ENCODE measurements around the gene GPR15LG. TPM values are rescaled to one million over a fixed set of nuclear protein-coding genes. Genes with fewer than 3 reads are reported as not detected.
A peak's percentile ranks its signal among the peaks of the same experiment; 100 is the strongest.

Gene GPR15LG
- total RNA-seq, 5 donors from 2014 or later (not counting 1 experiment from before 2014, with no cell fraction given), result not detected

GRCh38 chr10:84198206-84198915 is 24.8 kb downstream of the GPR15LG start:
- H3K36me3 ChIP-seq (ENCODE audit: control insufficient read depth in 2 of 2, extremely low read depth in 1 of 2, insufficient read depth in 1 of 2, low read length in 1 of 2), result no peaks in the 10 kb centered on the region
- H3K4me1 Mint-ChIP-seq, result peaks cover 0 to 10% (median 10%) of the 10 kb centered on the region in 3 donors
- 78% methylated on average over 5 of the region's 7 CpGs for WGBS (ENCODE audit: insufficient coverage)
- peaks cover 4 to 45% of the 10 kb centered on the region in 2 experiments for H3K27me3 ChIP-seq (replicated peaks in 1 of 2; ENCODE audit: control insufficient read depth in 2 of 2, extremely low read depth in 1 of 2, insufficient read depth in 2 of 2, low read length in 1 of 2)
- no peaks in the 10 kb centered on the region for H3K9me3 ChIP-seq
- no peak overlapping the region for H3K27ac Mint-ChIP-seq
- no peak overlapping the region for H3K27ac ChIP-seq (ENCODE audit: low read length)
- ChIA-PET POLR2A (no interaction called here), CTCF (interaction anchor here (0.7 to 0.9 kb wide), 2 partner anchors 50 kb away, joined by 3 to 4 read pairs; no protein-coding TSS in a partner anchor)
- ATAC-seq (replicated peaks in 1 of 4) (no peak), DNase-seq (no peak)
- no peaks in the 10 kb centered on the region for H3K36me3 Mint-ChIP-seq
- H3K27me3 Mint-ChIP-seq, result peaks cover 22 to 38% of the 10 kb centered on the region in 2 donors
- peaks cover 0 to 19% of the 10 kb centered on the region in 2 experiments for H3K4me1 ChIP-seq (ENCODE audit: control insufficient read depth in 1 of 2, extremely low read depth in 1 of 2, insufficient read depth in 2 of 2, low read length in 2 of 2)
- no peak overlapping the region for H3K4me3 ChIP-seq (ENCODE audit: control insufficient read depth in 1 of 2, extremely low read depth in 1 of 2, low read length in 1 of 2)
- no peaks in the 10 kb centered on the region for H3K9me3 Mint-ChIP-seq
- no peak overlapping the region for H3K4me3 Mint-ChIP-seq

GRCh38 chr10:84200537-84201243 is 27.1 kb downstream of the GPR15LG start:
- no peak overlapping the region for H3K27ac Mint-ChIP-seq
- WGBS (ENCODE audit: insufficient coverage), result 77% methylated on average over 6 of the region's 11 CpGs
- ATAC-seq (replicated peaks in 1 of 4), result no peak
- peaks cover 19 to 26% of the 10 kb centered on the region in 2 donors for H3K27me3 Mint-ChIP-seq
- H3K4me1 Mint-ChIP-seq, result peaks cover 0 to 1% (median under 1%) of the 10 kb centered on the region in 3 donors
- H3K27me3 ChIP-seq (replicated peaks in 1 of 2; ENCODE audit: control insufficient read depth in 2 of 2, extremely low read depth in 1 of 2, insufficient read depth in 2 of 2, low read length in 1 of 2), result peaks cover 4 to 33% of the 10 kb centered on the region in 2 experiments
- POLR2A ChIA-PET, result no interaction called here
- H3K9me3 ChIP-seq, result no peaks in the 10 kb centered on the region
- no peaks in the 10 kb centered on the region for H3K36me3 ChIP-seq (ENCODE audit: control insufficient read depth in 2 of 2, extremely low read depth in 1 of 2, insufficient read depth in 1 of 2, low read length in 1 of 2)
- H3K9me3 Mint-ChIP-seq, result no peaks in the 10 kb centered on the region
- H3K4me3 Mint-ChIP-seq, result no peak overlapping the region
- no peaks in the 10 kb centered on the region for H3K4me1 ChIP-seq (ENCODE audit: control insufficient read depth in 1 of 2, extremely low read depth in 1 of 2, insufficient read depth in 2 of 2, low read length in 2 of 2)
- DNase-seq, result no peak
- no peak overlapping the region for H3K27ac ChIP-seq (ENCODE audit: low read length)
- no peaks in the 10 kb centered on the region for H3K36me3 Mint-ChIP-seq
- CTCF ChIA-PET, result interaction anchor here in 1 of 2 donors (0.6 kb wide), 1 partner anchor 26 kb away, joined by 5 read pairs; no protein-coding TSS in a partner anchor
- no peak overlapping the region for H3K4me3 ChIP-seq (ENCODE audit: control insufficient read depth in 1 of 2, extremely low read depth in 1 of 2, low read length in 1 of 2)

- Histone ChIP-seq H3K4me1 (ENCODE audit: control insufficient read depth in 1 of 2, extremely low read depth in 1 of 2, insufficient read depth in 2 of 2, low read length in 2 of 2) (no peaks in the 10 kb centered on the region), H3K27ac (ENCODE audit: low read length) (no peak overlapping the region), H3K9me3 (no peaks in the 10 kb centered on the region), H3K36me3 (ENCODE audit: control insufficient read depth in 2 of 2, extremely low read depth in 1 of 2, insufficient read depth in 1 of 2, low read length in 1 of 2) (no peaks in the 10 kb centered on the region), H3K27me3 (replicated peaks in 1 of 2; ENCODE audit: control insufficient read depth in 2 of 2, extremely low read depth in 1 of 2, insufficient read depth in 2 of 2, low read length in 1 of 2) (peaks cover 0 to 31% of the 10 kb centered on the region in 2 experiments), H3K4me3 (ENCODE audit: control insufficient read depth in 1 of 2, extremely low read depth in 1 of 2, low read length in 1 of 2) (no peak overlapping the region)
- H3K4me3 Mint-ChIP-seq, result no peak overlapping the region
- peaks cover 15 to 20% of the 10 kb centered on the region in 2 donors for H3K27me3 Mint-ChIP-seq
- H3K36me3 Mint-ChIP-seq, result no peaks in the 10 kb centered on the region
- no peaks in the 10 kb centered on the region for H3K4me1 Mint-ChIP-seq
- ATAC-seq (replicated peaks in 1 of 4) (no peak), DNase-seq (no peak)
- WGBS (ENCODE audit: insufficient coverage), result 50% methylated on average over 2 of the region's 6 CpGs
- H3K9me3 Mint-ChIP-seq, result no peaks in the 10 kb centered on the region
- no peak overlapping the region for H3K27ac Mint-ChIP-seq
- ChIA-PET POLR2A (no interaction called here), CTCF (no interaction called here)
These were observed 27.6 kb downstream of the GPR15LG start for GRCh38 chr10:84201244-84201606.

GRCh38 chr10:84201682-84202081 is 28.1 kb downstream of the GPR15LG start:
- POLR2A ChIA-PET, result no interaction called here
- Mint-ChIP-seq H3K27me3 (peaks cover 10 to 21% of the 10 kb centered on the region in 2 donors), H3K27ac (no peak overlapping the region), H3K36me3 (no peaks in the 10 kb centered on the region), H3K4me3 (no peak overlapping the region), H3K9me3 (no peaks in the 10 kb centered on the region), H3K4me1 (no peaks in the 10 kb centered on the region)
- Histone ChIP-seq H3K36me3 (ENCODE audit: control insufficient read depth in 2 of 2, extremely low read depth in 1 of 2, insufficient read depth in 1 of 2, low read length in 1 of 2) (no peaks in the 10 kb centered on the region), H3K9me3 (no peaks in the 10 kb centered on the region), H3K4me1 (ENCODE audit: control insufficient read depth in 1 of 2, extremely low read depth in 1 of 2, insufficient read depth in 2 of 2, low read length in 2 of 2) (no peaks in the 10 kb centered on the region), H3K4me3 (ENCODE audit: control insufficient read depth in 1 of 2, extremely low read depth in 1 of 2, low read length in 1 of 2) (no peak overlapping the region), H3K27ac (ENCODE audit: low read length) (no peak overlapping the region), H3K27me3 (replicated peaks in 1 of 2; ENCODE audit: control insufficient read depth in 2 of 2, extremely low read depth in 1 of 2, insufficient read depth in 2 of 2, low read length in 1 of 2) (peaks cover 0 to 29% of the 10 kb centered on the region in 2 experiments)
- CTCF ChIA-PET, result no interaction called here
- no peak for ATAC-seq (replicated peaks in 1 of 4)
- DNase-seq, result no peak
- 94% methylated on average over 3 of the region's 11 CpGs for WGBS (ENCODE audit: insufficient coverage)

- Histone ChIP-seq H3K9me3 (no peaks in the 10 kb centered on the region), H3K36me3 (ENCODE audit: control insufficient read depth in 2 of 2, extremely low read depth in 1 of 2, insufficient read depth in 1 of 2, low read length in 1 of 2) (no peaks in the 10 kb centered on the region), H3K27ac (ENCODE audit: low read length) (no peak overlapping the region), H3K4me1 (ENCODE audit: control insufficient read depth in 1 of 2, extremely low read depth in 1 of 2, insufficient read depth in 2 of 2, low read length in 2 of 2) (no peaks in the 10 kb centered on the region), H3K4me3 (ENCODE audit: control insufficient read depth in 1 of 2, extremely low read depth in 1 of 2, low read length in 1 of 2) (no peak overlapping the region), H3K27me3 (replicated peaks in 1 of 2; ENCODE audit: control insufficient read depth in 2 of 2, extremely low read depth in 1 of 2, insufficient read depth in 2 of 2, low read length in 1 of 2) (peaks cover 0 to 24% of the 10 kb centered on the region in 2 experiments)
- Mint-ChIP-seq H3K27me3 (peaks cover 10 to 20% of the 10 kb centered on the region in 2 donors), H3K36me3 (no peaks in the 10 kb centered on the region), H3K4me1 (no peaks in the 10 kb centered on the region), H3K4me3 (no peak overlapping the region), H3K9me3 (no peaks in the 10 kb centered on the region), H3K27ac (no peak overlapping the region)
- ATAC-seq (replicated peaks in 1 of 4) (no peak), DNase-seq (no peak)
- 71% methylated on average over 3 of the region's 5 CpGs for WGBS (ENCODE audit: insufficient coverage)
- POLR2A ChIA-PET, result no interaction called here
- CTCF ChIA-PET, result interaction anchor here in 1 of 2 donors (1.6 kb wide), 1 partner anchor 54 kb away, joined by 7 read pairs; no protein-coding TSS in a partner anchor
These were observed 28.7 kb downstream of the GPR15LG start for GRCh38 chr10:84202349-84202748.

- H3K36me3 ChIP-seq (ENCODE audit: control insufficient read depth in 2 of 2, extremely low read depth in 1 of 2, insufficient read depth in 1 of 2, low read length in 1 of 2), result no peaks in the 10 kb centered on the region
- WGBS (ENCODE audit: insufficient coverage), result 100% methylated on average over 1 of the region's 4 CpGs
- H3K9me3 ChIP-seq, result no peaks in the 10 kb centered on the region
- Mint-ChIP-seq H3K4me1 (no peaks in the 10 kb centered on the region), H3K27ac (no peak overlapping the region), H3K27me3 (peaks cover 6 to 26% of the 10 kb centered on the region in 2 donors), H3K9me3 (no peaks in the 10 kb centered on the region), H3K4me3 (no peak overlapping the region), H3K36me3 (no peaks in the 10 kb centered on the region)
- no peak overlapping the region for H3K4me3 ChIP-seq (ENCODE audit: control insufficient read depth in 1 of 2, extremely low read depth in 1 of 2, low read length in 1 of 2)
- POLR2A ChIA-PET, result no interaction called here
- no peaks in the 10 kb centered on the region for H3K4me1 ChIP-seq (ENCODE audit: control insufficient read depth in 1 of 2, extremely low read depth in 1 of 2, insufficient read depth in 2 of 2, low read length in 2 of 2)
- CTCF ChIA-PET, result interaction anchor here (2.1 to 4.8 kb wide), 3 partner anchors 13 to 56 kb away, joined by 11 to 51 read pairs (median 30); no protein-coding TSS in a partner anchor
- peaks cover 0 to 24% of the 10 kb centered on the region in 2 experiments for H3K27me3 ChIP-seq (replicated peaks in 1 of 2; ENCODE audit: control insufficient read depth in 2 of 2, extremely low read depth in 1 of 2, insufficient read depth in 2 of 2, low read length in 1 of 2)
- no peak for ATAC-seq (replicated peaks in 1 of 4)
- H3K27ac ChIP-seq (ENCODE audit: low read length), result no peak overlapping the region
- peak in 1 of 35 experiments; percentile 13 for DNase-seq
These were observed 30.5 kb downstream of the GPR15LG start for GRCh38 chr10:84204122-84204521.
